PC-9 (cell line): ENCODE data around the gene SOCS7.

ENCODE experiments used
- CTCF ChIP-seq: fragments of 200-600 bp; sonication (generic); conservative IDR thresholded peaks from 2 replicates; pipeline ENCODE4 v1.6.1; 2017; ENCODE audit warnings: mixed run types, antibody characterized with exemption, mild to moderate bottlenecking, moderate library complexity
- EZH2 ChIP-seq: fragments of 200-600 bp; sonication (generic); IDR thresholded peaks from 2 replicates; pipeline ENCODE4 v1.8.0; 2017; ENCODE audit warnings: antibody characterized with exemption, low read depth

- TF ChIP-seq CTCF = no peak
- TF ChIP-seq EZH2 = no peak
Measured at GRCh38 chr17:38443356-38444031, 91.8 kb downstream of the SOCS7 start.
